Right renal cortex interstitium (tissue), 3 donors: ENCODE results near the gene ADRA1B. TPM values are rescaled to one million over a fixed set of nuclear protein-coding genes. Genes with fewer than 3 reads are reported as not detected.

ENCODE experiments used
- DNase-seq, 3 donors: peaks; one replicate each; pipeline ENCODE4 v3.0.0-alpha.2; 2013; ENCODE audit warnings: low read depth in 3 of 3, low spot score in 2 of 3
- polyA plus RNA-seq, 3 donors: library from polyadenylated mRNA; unstranded; fragments of 120-200 nt; gene quantifications; one replicate each; pipeline ENCODE4 v1.2.1, GENCODE V29; 2013; ENCODE audit not compliant: insufficient read length in 3 of 3

ADRA1B gene
- polyA plus RNA-seq = 1 to 10 TPM; 2.3 to 2.5 (median 2.4) TPM

DNA sequence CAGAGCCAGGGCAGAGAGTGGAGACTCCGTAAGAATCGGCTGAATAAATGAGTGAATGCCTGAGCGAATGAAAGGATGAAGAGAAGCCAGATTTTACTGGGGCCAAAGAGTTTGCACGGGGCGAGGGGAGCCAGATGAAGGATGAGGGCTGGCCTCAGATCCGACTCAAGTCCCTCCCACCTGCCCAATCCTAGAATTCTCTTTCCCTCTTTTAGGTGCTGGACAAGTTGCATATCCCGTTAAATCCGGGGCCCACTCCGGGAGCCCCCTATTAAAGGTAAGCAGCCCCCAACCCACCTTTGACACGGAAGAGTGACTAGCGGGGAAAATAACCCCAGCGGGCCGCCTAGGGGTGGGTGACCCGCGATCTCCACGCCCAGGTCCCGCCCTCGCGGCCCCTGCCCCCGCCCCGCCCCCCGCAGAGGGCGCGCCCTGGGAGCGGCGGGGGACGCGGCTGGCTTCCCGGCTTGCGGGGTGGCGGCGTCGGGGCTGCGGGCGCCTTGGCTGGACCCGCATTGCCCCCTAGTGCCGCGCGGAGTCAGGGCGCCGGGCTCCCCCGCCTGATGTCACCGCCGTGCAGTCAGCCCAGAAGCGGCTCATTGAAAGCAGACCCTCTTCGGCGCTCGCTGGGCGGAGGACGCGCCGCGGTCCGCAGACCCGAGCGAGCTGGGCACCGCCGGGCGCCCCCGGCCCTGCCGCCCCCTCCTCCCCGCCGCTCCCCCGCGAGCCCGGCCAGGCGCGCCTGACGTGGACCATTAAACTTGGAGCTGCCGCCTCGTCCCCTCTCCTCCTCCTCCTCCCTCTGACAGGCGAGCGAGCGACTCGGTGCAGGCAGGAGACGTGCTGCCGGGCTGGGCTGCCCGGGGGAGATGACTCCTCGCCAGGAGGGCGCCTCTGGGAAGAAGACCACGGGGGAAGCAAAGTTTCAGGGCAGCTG, at the start of gene ADRA1B:
Gene ADRA1B (plus strand): TSS at position 579 of the 937 bp plus-strand sequence. CDS start 424 bp downstream, outside the sequence.
- peak in 2 of 3 donors; percentile 53 to 71 for DNase-seq

DNA sequence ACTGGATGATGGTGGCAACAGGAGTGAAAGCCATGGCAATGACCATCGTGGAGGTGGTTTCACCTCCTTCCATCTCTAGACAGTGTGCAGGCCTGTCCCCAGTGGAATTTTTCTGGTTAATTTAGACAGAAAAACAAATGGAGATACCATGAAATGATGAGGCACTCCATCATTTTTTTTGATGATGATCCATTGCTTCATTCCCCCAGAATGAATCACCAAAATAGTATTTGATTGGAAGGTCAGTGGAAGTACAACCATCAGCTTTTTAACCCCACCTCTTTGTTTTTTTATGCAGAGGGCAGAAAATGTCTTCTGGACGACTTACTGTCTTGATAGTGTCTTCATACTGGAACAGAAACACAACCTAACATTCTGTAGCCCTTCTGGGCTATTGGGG, 42.6 kb upstream of the ADRA1B start:
- no peak for DNase-seq

DNA sequence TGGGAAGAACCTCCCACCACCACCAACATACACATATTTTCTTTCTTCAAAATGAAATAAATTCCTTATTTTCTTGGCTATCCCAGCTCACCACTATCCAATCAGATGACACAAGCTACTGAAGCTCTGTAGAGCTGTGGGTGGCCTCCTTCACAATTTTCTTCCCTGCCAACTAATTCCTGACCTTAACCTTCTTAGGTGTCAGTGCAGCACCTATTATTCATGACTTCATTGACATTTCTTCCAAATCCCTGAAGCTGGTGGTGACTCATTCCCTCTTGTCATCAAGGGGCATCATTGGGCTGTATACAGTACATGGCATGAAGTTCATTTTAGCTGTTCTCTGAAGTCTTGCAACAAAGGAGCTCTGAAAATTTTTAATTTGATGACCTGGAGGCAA, 42.0 kb upstream of the ADRA1B start:
- no peak for DNase-seq

- no peak for DNase-seq
These were observed 39.3 kb upstream of the ADRA1B start for GRCh38 chr5:159877016-159877415.

GRCh38 chr5:159877894-159878448, 38.3 kb upstream of the ADRA1B start:
- DNase-seq = no peak

DNA sequence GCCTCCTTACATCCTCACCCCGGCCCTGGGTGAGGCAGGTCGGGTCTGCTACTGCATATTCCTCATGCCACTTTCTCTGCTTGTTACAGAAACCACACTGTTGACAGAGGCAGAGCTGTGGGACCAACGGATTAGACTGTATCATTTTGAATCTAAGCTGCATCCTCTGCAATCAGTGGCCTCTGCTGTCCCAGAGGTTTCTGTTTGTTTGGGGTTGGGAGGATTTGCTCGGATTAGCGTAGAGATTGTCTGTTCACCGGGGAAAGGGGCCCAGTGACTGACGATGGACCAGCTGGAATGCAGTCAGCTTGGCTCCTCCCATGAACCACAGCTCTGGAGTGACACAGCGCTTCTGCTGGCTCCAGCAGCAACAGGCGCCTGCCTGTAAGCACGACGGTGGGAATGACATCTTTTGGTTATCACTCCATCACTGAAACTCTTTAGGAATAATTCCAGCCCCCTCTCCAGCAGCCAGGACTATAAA, 37.3 kb upstream of the ADRA1B start:
- peak in 1 of 3 donors; percentile 46 for DNase-seq

- DNase-seq = no peak
These were observed 35.6 kb upstream of the ADRA1B start for GRCh38 chr5:159880676-159881075.

GRCh38 chr5:159881967-159882366, 34.3 kb upstream of the ADRA1B start:
- DNase-seq = no peak

DNA sequence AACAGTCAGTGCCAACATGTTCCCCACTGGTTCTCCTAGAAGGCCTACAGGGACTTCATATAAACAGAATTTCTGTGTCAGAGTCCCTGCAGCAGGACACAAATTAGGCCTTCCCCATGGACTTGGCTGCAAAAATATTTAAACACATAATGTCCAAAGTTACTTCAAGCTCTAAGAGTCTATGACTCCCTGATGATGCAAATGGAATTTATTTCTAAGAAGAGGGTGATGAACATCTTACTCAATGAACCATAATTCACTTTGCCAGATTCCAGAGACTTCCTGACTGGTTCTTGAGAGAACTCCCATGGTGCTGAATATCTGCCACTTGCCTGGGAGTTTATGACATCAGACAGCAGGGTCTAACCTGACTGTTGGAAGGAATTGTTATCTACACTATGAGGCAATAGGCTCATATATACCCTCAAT, 32.7 kb upstream of the ADRA1B start:
- no peak for DNase-seq

DNA sequence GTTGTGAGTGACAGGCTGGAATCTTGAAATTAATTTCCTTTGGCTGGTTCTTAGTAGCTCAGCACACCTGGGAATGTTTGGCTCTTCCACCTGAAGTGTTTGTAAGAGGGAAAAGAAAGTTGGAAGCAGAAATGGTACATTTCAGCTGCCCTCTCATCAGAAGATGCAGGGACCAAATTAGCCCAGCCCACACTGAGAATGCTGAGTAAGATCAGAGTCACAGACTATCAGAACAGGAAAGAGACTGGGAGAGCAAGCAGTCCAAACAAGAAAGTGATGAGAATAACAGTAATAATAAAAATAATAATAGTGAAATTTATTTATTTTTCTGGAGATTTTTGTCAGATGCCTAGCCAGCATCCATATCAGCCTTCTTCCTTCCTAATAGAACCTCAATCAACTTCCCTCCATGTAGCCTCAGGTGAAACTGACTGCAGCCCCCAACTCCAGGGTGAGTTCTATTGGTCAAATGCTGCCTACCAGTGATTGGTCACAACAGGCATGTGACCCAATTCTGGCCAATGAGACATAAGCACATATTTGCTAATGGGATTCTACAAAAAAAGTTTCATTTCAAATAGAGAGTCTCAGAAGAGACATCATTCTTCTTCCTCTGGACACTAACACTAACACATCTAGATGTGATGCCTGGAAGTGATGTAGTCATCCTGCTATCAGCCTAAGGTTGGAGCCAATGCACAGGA, 31.2 kb upstream of the ADRA1B start:
- DNase-seq = no peak

- DNase-seq = no peak
These were observed 30.0 kb upstream of the ADRA1B start for GRCh38 chr5:159886296-159886695.

GRCh38 chr5:159887050-159887449, 29.2 kb upstream of the ADRA1B start:
- no peak for DNase-seq

GRCh38 chr5:159888860-159889259, 27.4 kb upstream of the ADRA1B start:
- DNase-seq = no peak

- no peak for DNase-seq
These were observed 26.1 kb upstream of the ADRA1B start for GRCh38 chr5:159890141-159890540.

DNA sequence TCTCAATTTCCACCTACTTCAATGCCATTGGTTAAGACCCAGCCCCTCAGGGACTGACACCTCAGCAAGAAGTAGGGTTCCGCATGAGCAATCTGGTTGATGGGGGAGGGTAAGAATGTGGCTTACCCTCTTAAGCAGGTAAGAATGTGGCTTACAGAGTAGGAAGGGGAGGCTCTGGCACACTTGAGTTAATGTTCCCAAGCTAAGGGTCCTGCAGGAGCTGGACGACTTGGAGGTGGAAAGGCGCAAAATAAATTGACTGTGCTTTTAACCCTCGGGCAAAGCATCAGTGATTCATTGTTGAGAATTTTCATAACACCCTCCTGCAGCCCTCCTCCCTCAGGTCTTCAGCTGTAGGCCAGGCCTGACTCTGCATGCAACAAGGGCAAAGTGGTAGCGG, 24.9 kb upstream of the ADRA1B start:
- no peak for DNase-seq

DNA sequence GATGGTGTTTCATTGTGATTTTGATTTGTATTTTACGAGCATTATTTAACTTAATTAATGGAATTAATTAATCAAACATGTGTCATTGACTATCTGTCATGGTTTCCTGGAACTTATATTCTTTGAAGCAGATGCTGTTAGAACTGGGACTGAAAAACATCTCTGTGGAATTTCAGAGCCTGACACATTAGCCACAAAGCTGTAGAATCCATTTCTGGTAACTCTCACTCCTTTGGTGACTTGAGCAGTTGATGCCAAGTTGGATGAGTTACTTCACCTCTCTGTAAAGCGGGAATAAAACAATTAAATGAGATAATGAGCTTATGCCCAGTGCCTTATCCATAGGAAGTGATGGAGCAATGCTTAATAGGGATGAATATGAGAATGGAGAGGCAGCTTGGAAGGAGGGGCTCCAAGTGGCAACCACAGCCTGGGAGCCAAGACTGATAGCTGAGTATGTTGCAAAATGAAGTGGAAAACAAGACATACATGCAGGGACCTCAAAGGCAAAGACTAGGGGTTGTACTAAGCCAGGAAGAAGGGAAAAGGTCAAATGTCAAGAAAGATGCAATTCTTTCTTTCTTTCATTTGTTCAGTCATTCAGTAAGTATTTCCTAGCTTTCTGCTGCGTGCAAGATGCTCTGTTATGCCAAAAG, 23.1 kb upstream of the ADRA1B start:
- no peak for DNase-seq

- DNase-seq = no peak
These were observed 22.0 kb upstream of the ADRA1B start for GRCh38 chr5:159894149-159894720.

- DNase-seq = no peak
These were observed 18.4 kb upstream of the ADRA1B start for GRCh38 chr5:159897786-159898393.

DNA sequence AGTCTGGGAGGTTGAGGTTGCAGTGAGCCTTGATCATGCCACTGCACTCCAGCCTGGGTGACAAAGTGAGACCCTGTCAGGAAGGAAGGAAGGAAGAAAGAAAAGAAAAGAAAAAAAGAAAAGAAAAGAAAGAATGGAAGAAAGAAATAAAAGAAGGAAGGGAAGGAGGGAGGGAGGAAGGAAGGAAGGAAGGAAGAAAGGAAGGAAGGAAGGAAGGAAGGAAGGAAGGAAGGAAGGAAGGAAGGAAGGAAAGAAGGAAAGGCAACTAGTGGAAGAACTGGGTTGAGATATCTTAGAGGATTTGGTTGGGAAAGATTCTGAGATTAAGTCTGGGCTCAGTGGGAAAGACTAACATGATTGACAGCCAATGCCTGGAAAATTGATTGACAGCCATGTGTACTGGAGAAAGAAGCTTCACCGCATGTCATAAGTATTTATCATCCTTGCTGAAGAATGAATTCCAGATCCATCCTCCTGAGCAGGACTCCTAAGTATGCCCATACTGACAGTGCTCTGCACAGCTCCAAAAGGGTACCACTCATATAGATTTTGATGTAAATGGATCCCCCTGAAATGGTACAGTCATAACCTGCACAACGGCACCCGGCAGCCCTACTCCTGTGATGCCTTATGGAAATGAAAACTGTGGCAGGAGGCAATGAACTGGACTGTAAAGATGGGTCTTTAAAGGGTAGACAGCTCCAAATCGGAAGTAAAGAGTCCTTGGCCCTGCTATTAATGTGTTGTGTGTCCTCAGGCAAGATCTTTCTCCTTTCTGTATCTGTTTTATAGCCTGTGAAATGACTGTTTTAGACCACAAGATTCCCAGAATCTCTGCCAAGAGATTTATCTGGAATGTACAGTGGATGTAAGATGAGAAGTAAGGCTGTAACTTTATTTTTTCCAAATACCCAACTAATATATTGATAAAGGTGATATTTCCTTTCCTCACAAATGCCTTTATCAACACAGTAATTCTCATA, 16.9 kb upstream of the ADRA1B start:
- no peak for DNase-seq
